C4-2B (cell line): ENCODE data around the gene ZNF454.

Experiments used
- H3K27ac ChIP-seq: fragments of 450-650 bp; 2 replicates; pipeline ENCODE4 v1.5.1; 2017
- CTCF ChIP-seq: fragments of 450-650 bp; conservative IDR thresholded peaks from 2 replicates; pipeline ENCODE4 v1.5.1; 2017; ENCODE audit warnings: mild to moderate bottlenecking
- ZFX ChIP-seq: fragments of 450-650 bp; IDR thresholded peaks from 2 replicates; pipeline ENCODE4 v1.6.1; 2017

Gene ZNF454

GRCh38 chr5:178940569-178941360 lies at the start of gene ZNF454:
ZNF454 (plus strand) TSS chr5:178941198; CDS start chr5:178942792, 1,594 bp downstream.
- no peak for TF ChIP-seq CTCF
- TF ChIP-seq ZFX = peak; percentile 29
- H3K27ac ChIP-seq = peak within 1 kb of the TSS; percentile 41

- no peak for TF ChIP-seq CTCF
- TF ChIP-seq ZFX = peak; percentile 97
- H3K27ac ChIP-seq = peak within 1 kb of the TSS; percentile 59
Observed at GRCh38 chr5:178895615-178896571, 45.1 kb upstream of the ZNF454 start, which contains the start of gene ZFP2. ZFP2 (plus strand) TSS chr5:178895913; CDS start chr5:178931314, 35,401 bp downstream.

GRCh38 chr5:178899289-178899688 lies 41.7 kb upstream of the ZNF454 start:
- no peak overlapping the region for H3K27ac ChIP-seq
- 0 out of 2 replicates have a peak, but pooled peaks have one; percentile 1 for TF ChIP-seq CTCF
- TF ChIP-seq ZFX = no peak

- no peak overlapping the region for H3K27ac ChIP-seq
- no peak for TF ChIP-seq CTCF
- TF ChIP-seq ZFX = no peak
Observed at GRCh38 chr5:178902849-178903248, 38.1 kb upstream of the ZNF454 start.

GRCh38 chr5:178931846-178932760 lies 8.9 kb upstream of the ZNF454 start:
- H3K27ac ChIP-seq = no peak overlapping the region
- no peak for TF ChIP-seq CTCF
- no peak for TF ChIP-seq ZFX

GRCh38 chr5:178941361-178941760 lies 363 bp downstream of the ZNF454 start:
- H3K27ac ChIP-seq = peak overlapping the region; percentile 41
- TF ChIP-seq CTCF (no peak), ZFX (no peak)
